ENCODE results near the gene KCNJ16. TPM values are rescaled to one million over a fixed set of nuclear protein-coding genes. Genes with fewer than 3 reads are reported as not detected.

The KCNJ16 gene
- total RNA-seq, 1 donor = not detected

DNA sequence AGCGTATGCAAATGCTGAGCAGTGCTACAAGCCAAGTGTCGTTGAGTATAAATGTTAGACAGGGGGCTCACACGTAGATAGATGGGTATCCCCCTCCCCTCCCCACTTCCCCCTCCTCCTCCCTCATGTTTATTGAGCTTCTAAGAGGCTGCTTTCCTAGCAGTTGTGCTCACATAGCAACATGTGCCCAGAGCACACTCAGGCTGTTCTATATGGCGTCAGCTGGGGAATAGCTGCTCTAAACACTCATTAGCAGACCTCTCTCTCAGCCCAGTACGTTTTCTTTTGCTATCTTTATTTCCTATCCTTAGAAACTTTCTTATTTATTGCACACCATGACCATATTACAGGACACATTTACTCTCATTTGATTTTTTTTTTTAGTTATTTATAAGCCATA lies 96.1 kb downstream of the KCNJ16 start:
- Histone ChIP-seq H2AFZ (ENCODE audit: low read length) (no peak overlapping the region), H3K27me3 (ENCODE audit: insufficient read depth, low read length) (peaks cover 17% of the 10 kb centered on the region), H3K36me3 (ENCODE audit: insufficient read depth, low read length) (no peaks in the 10 kb centered on the region), H3K27ac (ENCODE audit: low read depth, low read length) (no peak overlapping the region), H3K79me2 (ENCODE audit: insufficient read depth, low read length) (peaks cover 4% of the 10 kb centered on the region), H3K4me2 (ENCODE audit: insufficient read depth, low read length) (no peak overlapping the region), H3K4me3 (ENCODE audit: insufficient read depth, low read length) (no peak overlapping the region), H3K9me3 (ENCODE audit: low read depth, low read length) (no peaks in the 10 kb centered on the region), H3K4me1 (ENCODE audit: insufficient read depth, low read length) (peaks cover 3% of the 10 kb centered on the region), H4K20me1 (ENCODE audit: insufficient read depth, low read length) (no peaks in the 10 kb centered on the region)
- TF ChIP-seq, protein P1, sequence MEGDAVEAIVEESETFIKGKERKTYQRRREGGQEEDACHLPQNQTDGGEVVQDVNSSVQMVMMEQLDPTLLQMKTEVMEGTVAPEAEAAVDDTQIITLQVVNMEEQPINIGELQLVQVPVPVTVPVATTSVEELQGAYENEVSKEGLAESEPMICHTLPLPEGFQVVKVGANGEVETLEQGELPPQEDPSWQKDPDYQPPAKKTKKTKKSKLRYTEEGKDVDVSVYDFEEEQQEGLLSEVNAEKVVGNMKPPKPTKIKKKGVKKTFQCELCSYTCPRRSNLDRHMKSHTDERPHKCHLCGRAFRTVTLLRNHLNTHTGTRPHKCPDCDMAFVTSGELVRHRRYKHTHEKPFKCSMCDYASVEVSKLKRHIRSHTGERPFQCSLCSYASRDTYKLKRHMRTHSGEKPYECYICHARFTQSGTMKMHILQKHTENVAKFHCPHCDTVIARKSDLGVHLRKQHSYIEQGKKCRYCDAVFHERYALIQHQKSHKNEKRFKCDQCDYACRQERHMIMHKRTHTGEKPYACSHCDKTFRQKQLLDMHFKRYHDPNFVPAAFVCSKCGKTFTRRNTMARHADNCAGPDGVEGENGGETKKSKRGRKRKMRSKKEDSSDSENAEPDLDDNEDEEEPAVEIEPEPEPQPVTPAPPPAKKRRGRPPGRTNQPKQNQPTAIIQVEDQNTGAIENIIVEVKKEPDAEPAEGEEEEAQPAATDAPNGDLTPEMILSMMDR (IDR thresholded peaks at IDR 0.05; ENCODE audit: extremely low read depth, low read depth, low read length) = no peak
- DNase-seq (ENCODE audit: insufficient read length, low spot score, missing footprints) = no peak

GRCh38 chr17:70172449-70172848 lies 97.4 kb downstream of the KCNJ16 start:
- Histone ChIP-seq H3K9me3 (ENCODE audit: low read depth, low read length) (no peaks in the 10 kb centered on the region), H3K36me3 (ENCODE audit: insufficient read depth, low read length) (no peaks in the 10 kb centered on the region), H4K20me1 (ENCODE audit: insufficient read depth, low read length) (no peaks in the 10 kb centered on the region), H3K4me1 (ENCODE audit: insufficient read depth, low read length) (peaks cover 3% of the 10 kb centered on the region), H3K4me2 (ENCODE audit: insufficient read depth, low read length) (no peak overlapping the region), H3K79me2 (ENCODE audit: insufficient read depth, low read length) (peaks cover 4% of the 10 kb centered on the region), H2AFZ (ENCODE audit: low read length) (no peak overlapping the region), H3K4me3 (ENCODE audit: insufficient read depth, low read length) (no peak overlapping the region), H3K27ac (ENCODE audit: low read depth, low read length) (no peak overlapping the region), H3K27me3 (ENCODE audit: insufficient read depth, low read length) (peaks cover 17% of the 10 kb centered on the region)
- no peak for DNase-seq (ENCODE audit: insufficient read length, low spot score, missing footprints)
- TF ChIP-seq, protein P1 (IDR thresholded peaks at IDR 0.05; ENCODE audit: extremely low read depth, low read depth, low read length) = no peak

DNA sequence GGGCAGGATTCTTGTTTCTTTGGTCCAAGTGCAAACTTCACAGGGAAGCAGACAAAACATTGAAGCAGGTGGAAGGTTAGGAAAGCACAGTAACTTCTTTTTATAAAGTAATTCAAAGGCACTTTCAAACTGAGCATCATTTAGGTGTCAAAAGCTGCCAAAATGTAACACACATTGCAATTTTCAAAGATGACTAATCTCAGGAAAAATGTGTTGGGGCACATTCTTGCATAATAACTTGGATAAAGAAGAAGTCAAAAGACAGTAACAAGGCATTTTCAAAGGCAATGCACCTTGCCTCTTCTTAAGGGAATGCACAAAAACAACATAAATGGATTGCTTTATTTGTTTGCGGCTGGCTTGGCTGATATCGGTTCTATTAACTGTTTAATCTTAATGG lies 97.9 kb downstream of the KCNJ16 start:
- Histone ChIP-seq H2AFZ (ENCODE audit: low read length) (no peak overlapping the region), H3K4me1 (ENCODE audit: insufficient read depth, low read length) (peaks cover 3% of the 10 kb centered on the region), H3K4me3 (ENCODE audit: insufficient read depth, low read length) (no peak overlapping the region), H3K27ac (ENCODE audit: low read depth, low read length) (no peak overlapping the region), H3K9me3 (ENCODE audit: low read depth, low read length) (no peaks in the 10 kb centered on the region), H4K20me1 (ENCODE audit: insufficient read depth, low read length) (no peaks in the 10 kb centered on the region), H3K27me3 (ENCODE audit: insufficient read depth, low read length) (peaks cover 17% of the 10 kb centered on the region), H3K36me3 (ENCODE audit: insufficient read depth, low read length) (no peaks in the 10 kb centered on the region), H3K79me2 (ENCODE audit: insufficient read depth, low read length) (peaks cover 4% of the 10 kb centered on the region), H3K4me2 (ENCODE audit: insufficient read depth, low read length) (no peak overlapping the region)
- TF ChIP-seq, protein P1 (IDR thresholded peaks at IDR 0.05; ENCODE audit: extremely low read depth, low read depth, low read length) = no peak
- no peak for DNase-seq (ENCODE audit: insufficient read length, low spot score, missing footprints)

- Histone ChIP-seq H3K9me3 (ENCODE audit: low read depth, low read length) (no peaks in the 10 kb centered on the region), H3K27ac (ENCODE audit: low read depth, low read length) (no peak overlapping the region), H2AFZ (ENCODE audit: low read length) (no peak overlapping the region), H3K4me3 (ENCODE audit: insufficient read depth, low read length) (no peak overlapping the region), H3K4me2 (ENCODE audit: insufficient read depth, low read length) (no peak overlapping the region), H4K20me1 (ENCODE audit: insufficient read depth, low read length) (no peaks in the 10 kb centered on the region), H3K79me2 (ENCODE audit: insufficient read depth, low read length) (peaks cover 4% of the 10 kb centered on the region), H3K27me3 (ENCODE audit: insufficient read depth, low read length) (peaks cover 17% of the 10 kb centered on the region), H3K4me1 (ENCODE audit: insufficient read depth, low read length) (no peaks in the 10 kb centered on the region), H3K36me3 (ENCODE audit: insufficient read depth, low read length) (no peaks in the 10 kb centered on the region)
- DNase-seq (ENCODE audit: insufficient read length, low spot score, missing footprints) = no peak
- TF ChIP-seq, protein P1 (IDR thresholded peaks at IDR 0.05; ENCODE audit: extremely low read depth, low read depth, low read length) = no peak
Measured at GRCh38 chr17:70173681-70174080, 98.7 kb downstream of the KCNJ16 start.

All from osteoblast (primary cell).